ENCODE results near the gene GLYATL2. TPM values are rescaled to one million over a fixed set of nuclear protein-coding genes. Genes with fewer than 3 reads are reported as not detected.

Gene GLYATL2
- total RNA-seq, 2 experiments from 2014 or later = not detected

GRCh38 chr11:58788355-58789023 lies 56.0 kb downstream of the GLYATL2 start:
- no peaks in the 10 kb centered on the region for H3K27me3 ChIP-seq (ENCODE audit: control insufficient read depth in 1 of 2, insufficient read depth in 2 of 2, low read length in 2 of 2)
- ATAC-seq (ENCODE audit: poor library complexity) = peak; percentile 95
- Mint-ChIP-seq H3K36me3 (ENCODE audit: low read depth) (no peaks in the 10 kb centered on the region), H3K27me3 (peaks cover 7% of the 10 kb centered on the region), H3K4me1 (ENCODE audit: low read depth) (no peaks in the 10 kb centered on the region), H3K4me3 (no peak overlapping the region), H3K9me3 (no peaks in the 10 kb centered on the region), H3K27ac (no peak overlapping the region)
- H3K36me3 ChIP-seq (ENCODE audit: insufficient read depth, low read length) = no peaks in the 10 kb centered on the region
- no peaks in the 10 kb centered on the region for H3K4me1 ChIP-seq (ENCODE audit: insufficient read depth, low read length)
- H3K27ac ChIP-seq (ENCODE audit: low read depth in 1 of 2, low read length in 2 of 2) = no peak overlapping the region
- CTCF ChIA-PET = interaction anchor here (0.7 to 1.1 kb wide), 2 partner anchors 147 to 1207 kb away, joined by 3 to 4 read pairs; no protein-coding TSS in a partner anchor
- POLR2A ChIA-PET = interaction anchor here (1.0 to 1.5 kb wide), 4 partner anchors 61 to 220 kb away, joined by 4 to 9 read pairs (median 6); no protein-coding TSS in a partner anchor
- intact Hi-C loops (cut with DNase I, micrococcal nuclease) = loop anchor here (1.0 to 5.0 kb wide), 5 partner anchors 62 to 1441 kb away; partner anchors contain the start of genes LPXN (in 1 of the 2) and ZFP91 (in 1 of the 2)
- peak; percentile 90 for TF ChIP-seq CTCF (IDR thresholded peaks at IDR 0.05)
- peak; percentile 4 to 71 (median 24) for DNase-seq
- H3K9me3 ChIP-seq (ENCODE audit: control insufficient read depth in 1 of 2, insufficient read depth in 1 of 2, low read length in 2 of 2) = no peaks in the 10 kb centered on the region
- H3K4me3 ChIP-seq (ENCODE audit: low read length) = no peak overlapping the region

GRCh38 chr11:58787903-58788302 lies 56.6 kb downstream of the GLYATL2 start:
- intact Hi-C loops (cut with DNase I, micrococcal nuclease) = loop anchor here (1.0 to 5.0 kb wide), 5 partner anchors 61 to 1441 kb away; partner anchors contain the start of genes LPXN (in 1 of the 2) and ZFP91 (in 1 of the 2)
- DNase-seq = no peak
- Mint-ChIP-seq H3K27me3 (peaks cover 7% of the 10 kb centered on the region), H3K9me3 (no peaks in the 10 kb centered on the region), H3K27ac (no peak overlapping the region), H3K4me3 (no peak overlapping the region), H3K4me1 (ENCODE audit: low read depth) (no peaks in the 10 kb centered on the region), H3K36me3 (ENCODE audit: low read depth) (no peaks in the 10 kb centered on the region)
- H3K9me3 ChIP-seq (ENCODE audit: control insufficient read depth in 1 of 2, insufficient read depth in 1 of 2, low read length in 2 of 2) = no peaks in the 10 kb centered on the region
- no peaks in the 10 kb centered on the region for H3K36me3 ChIP-seq (ENCODE audit: insufficient read depth, low read length)
- no peaks in the 10 kb centered on the region for H3K27me3 ChIP-seq (ENCODE audit: control insufficient read depth in 1 of 2, insufficient read depth in 2 of 2, low read length in 2 of 2)
- no peak for TF ChIP-seq CTCF (IDR thresholded peaks at IDR 0.05)
- ChIA-PET CTCF (interaction anchor here (0.7 to 1.1 kb wide), 2 partner anchors 146 to 1208 kb away, joined by 3 to 4 read pairs; no protein-coding TSS in a partner anchor), POLR2A (interaction anchor here (1.0 to 1.5 kb wide), 4 partner anchors 60 to 220 kb away, joined by 4 to 9 read pairs (median 6); no protein-coding TSS in a partner anchor)
- H3K27ac ChIP-seq (ENCODE audit: low read depth in 1 of 2, low read length in 2 of 2) = no peak overlapping the region
- no peak overlapping the region for H3K4me3 ChIP-seq (ENCODE audit: low read length)
- ATAC-seq (ENCODE audit: poor library complexity) = no peak
- H3K4me1 ChIP-seq (ENCODE audit: insufficient read depth, low read length) = no peaks in the 10 kb centered on the region

GRCh38 chr11:58786693-58787092 lies 57.8 kb downstream of the GLYATL2 start:
- ChIA-PET CTCF (no interaction called here), POLR2A (interaction anchor here (1.3 kb wide), 1 partner anchor 59 kb away, joined by 4 read pairs; no protein-coding TSS in a partner anchor)
- Histone ChIP-seq H3K4me1 (ENCODE audit: insufficient read depth, low read length) (no peaks in the 10 kb centered on the region), H3K4me3 (ENCODE audit: low read length) (no peak overlapping the region), H3K9me3 (ENCODE audit: control insufficient read depth in 1 of 2, insufficient read depth in 1 of 2, low read length in 2 of 2) (no peaks in the 10 kb centered on the region), H3K36me3 (ENCODE audit: insufficient read depth, low read length) (no peaks in the 10 kb centered on the region), H3K27me3 (ENCODE audit: control insufficient read depth in 1 of 2, insufficient read depth in 2 of 2, low read length in 2 of 2) (no peaks in the 10 kb centered on the region), H3K27ac (ENCODE audit: low read depth in 1 of 2, low read length in 2 of 2) (no peak overlapping the region)
- Mint-ChIP-seq H3K4me3 (no peak overlapping the region), H3K27me3 (peaks cover 7% of the 10 kb centered on the region), H3K36me3 (ENCODE audit: low read depth) (no peaks in the 10 kb centered on the region), H3K9me3 (no peaks in the 10 kb centered on the region), H3K4me1 (ENCODE audit: low read depth) (no peaks in the 10 kb centered on the region), H3K27ac (no peak overlapping the region)
- no peak for ATAC-seq (ENCODE audit: poor library complexity)
- TF ChIP-seq CTCF (IDR thresholded peaks at IDR 0.05) = no peak
- intact Hi-C loops (cut with DNase I, micrococcal nuclease) = loop anchor here in 1 of 2 experiments (5.0 kb wide), 2 partner anchors 209 to 1439 kb away; partner anchors contain the start of genes LPXN and ZFP91
- DNase-seq = no peak

Measured in CD4-positive, alpha-beta T cell (primary cell).